HG02642 (cell line): ENCODE data around the gene AMH.

Experiments
- ATAC-seq: cut with Tn5 transposase; IDR thresholded peaks from one replicate; pipeline ENCODE4 v1.9.1; 2021; ENCODE audit warnings: mild to moderate bottlenecking; ENCODE audit not compliant: unreplicated experiment, poor library complexity

The AMH gene

GRCh38 chr19:2219726-2220125, 29.4 kb upstream of the AMH start:
- no peak for ATAC-seq

DNA sequence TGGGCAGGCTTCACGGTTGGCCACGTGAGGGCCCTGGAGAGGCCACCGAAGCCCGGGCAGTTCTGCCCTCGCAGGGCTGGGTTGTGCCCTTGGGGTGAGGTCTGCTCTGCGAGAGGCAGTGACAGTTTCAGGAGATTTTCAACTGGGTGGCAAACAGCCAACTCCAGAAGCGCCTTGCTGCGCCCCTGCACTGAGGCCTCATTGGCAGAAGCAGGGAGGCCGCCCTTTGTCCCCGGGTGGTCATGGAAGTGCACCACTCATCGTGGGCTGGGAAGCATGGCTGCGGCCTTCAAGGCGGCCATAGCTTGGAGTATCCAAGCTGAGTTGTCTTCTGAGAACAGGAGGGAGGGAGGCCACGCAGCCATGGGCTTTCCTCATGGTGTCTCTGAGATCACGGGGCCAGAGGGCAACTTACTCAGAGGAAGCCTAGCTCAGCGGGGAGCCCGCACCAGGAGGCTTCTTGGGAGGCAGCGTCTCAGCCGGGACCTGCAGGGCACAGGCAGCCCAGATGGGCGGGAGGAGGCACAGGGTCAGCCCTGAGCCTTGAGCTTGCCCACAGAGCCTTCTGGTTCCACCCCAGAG, 27.8 kb upstream of the AMH start:
- no peak for ATAC-seq

GRCh38 chr19:2221918-2222317, 27.2 kb upstream of the AMH start:
- no peak for ATAC-seq

- no peak for ATAC-seq
Observed at GRCh38 chr19:2223391-2223790, 25.7 kb upstream of the AMH start.

DNA sequence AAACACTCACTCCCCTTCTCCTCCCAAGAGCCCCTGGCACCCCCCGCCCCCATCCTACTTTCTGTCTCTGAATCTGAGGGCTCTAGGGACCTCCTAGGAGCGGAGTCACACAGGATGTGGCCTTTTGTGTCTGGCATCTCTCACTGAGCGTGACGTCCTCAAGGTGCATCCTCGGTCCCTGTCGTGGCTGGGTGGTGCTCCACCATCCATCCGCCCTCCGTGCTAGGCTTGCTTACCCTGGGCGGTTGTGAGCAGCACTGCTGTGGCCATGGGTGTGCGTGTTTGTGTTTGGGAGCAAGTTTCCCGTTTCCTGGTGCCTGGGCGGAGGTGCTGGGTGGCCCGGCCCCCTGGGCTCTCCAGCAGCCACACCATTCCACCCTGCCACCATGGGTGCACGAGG, 25.2 kb upstream of the AMH start:
- no peak for ATAC-seq

DNA sequence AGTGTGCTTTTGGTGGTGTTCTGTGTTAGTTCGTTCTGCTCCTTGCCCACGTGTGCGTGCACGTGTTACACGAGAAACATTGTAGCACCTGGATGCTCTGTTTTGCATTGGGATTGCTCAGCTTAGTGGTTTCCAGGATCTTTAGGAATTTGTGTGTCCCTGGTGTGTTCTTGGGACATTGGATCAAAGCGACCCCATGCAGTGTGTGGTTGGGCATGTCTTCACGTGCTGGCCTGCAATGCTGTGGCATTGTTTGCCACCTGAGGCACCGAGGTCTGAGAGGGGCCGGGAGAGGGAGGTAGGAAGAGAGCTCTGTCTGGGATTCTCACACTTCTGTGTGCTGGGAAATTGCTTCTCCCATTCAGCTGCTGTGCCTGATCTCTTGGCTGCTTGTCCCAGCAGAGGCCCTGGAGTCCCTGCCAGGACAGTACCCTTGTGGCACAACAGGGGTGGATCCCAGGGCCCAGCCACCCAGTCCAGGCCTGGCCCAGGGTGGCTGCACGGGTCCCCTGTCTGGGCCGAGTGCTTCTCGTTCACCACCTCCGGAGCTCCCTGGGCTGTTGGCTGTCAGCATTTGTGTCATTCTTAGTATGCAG, 24.3 kb upstream of the AMH start:
- no peak for ATAC-seq

GRCh38 chr19:2225415-2226050, 23.6 kb upstream of the AMH start:
- ATAC-seq: no peak

DNA sequence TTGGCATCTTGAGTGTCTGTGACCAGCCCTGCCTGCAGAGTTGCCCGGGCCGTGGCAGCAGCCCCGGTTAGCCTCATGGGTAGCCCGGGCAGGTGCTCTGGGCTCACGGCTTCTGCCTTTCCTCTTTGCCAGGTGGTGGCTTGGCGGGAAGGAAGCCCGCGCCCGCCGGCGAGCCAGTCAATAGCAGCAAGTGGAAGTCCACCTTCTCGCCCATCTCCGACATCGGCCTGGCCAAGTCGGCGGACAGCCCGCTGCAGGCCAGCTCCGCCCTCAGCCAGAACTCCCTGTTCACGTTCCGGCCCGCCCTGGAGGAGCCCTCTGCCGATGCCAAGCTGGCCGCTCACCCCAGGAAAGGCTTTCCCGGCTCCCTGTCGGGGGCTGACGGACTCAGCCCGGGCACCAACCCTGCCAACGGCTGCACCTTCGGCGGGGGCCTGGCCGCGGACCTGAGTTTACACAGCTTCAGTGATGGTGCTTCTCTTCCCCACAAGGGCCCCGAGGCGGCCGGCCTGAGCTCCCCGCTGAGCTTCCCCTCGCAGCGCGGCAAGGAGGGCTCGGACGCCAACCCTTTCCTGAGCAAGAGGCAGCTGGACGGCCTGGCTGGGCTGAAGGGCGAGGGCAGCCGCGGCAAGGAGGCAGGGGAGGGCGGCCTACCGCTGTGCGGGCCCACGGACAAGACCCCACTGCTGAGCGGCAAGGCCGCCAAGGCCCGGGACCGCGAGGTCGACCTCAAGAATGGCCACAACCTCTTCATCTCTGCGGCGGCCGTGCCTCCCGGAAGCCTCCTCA, 22.9 kb upstream of the AMH start:
- ATAC-seq: no peak

- ATAC-seq: no peak
Observed at GRCh38 chr19:2226840-2227360, 22.2 kb upstream of the AMH start.

- ATAC-seq: no peak
Observed at GRCh38 chr19:2227415-2228156, 21.5 kb upstream of the AMH start.

- ATAC-seq: no peak
Observed at GRCh38 chr19:2228157-2229030, 20.7 kb upstream of the AMH start.

GRCh38 chr19:2229103-2230032, 19.8 kb upstream of the AMH start:
- no peak for ATAC-seq

GRCh38 chr19:2230033-2230531, 19.0 kb upstream of the AMH start:
- no peak for ATAC-seq

- ATAC-seq: no peak
Observed at GRCh38 chr19:2230807-2231533, 18.2 kb upstream of the AMH start.

DNA sequence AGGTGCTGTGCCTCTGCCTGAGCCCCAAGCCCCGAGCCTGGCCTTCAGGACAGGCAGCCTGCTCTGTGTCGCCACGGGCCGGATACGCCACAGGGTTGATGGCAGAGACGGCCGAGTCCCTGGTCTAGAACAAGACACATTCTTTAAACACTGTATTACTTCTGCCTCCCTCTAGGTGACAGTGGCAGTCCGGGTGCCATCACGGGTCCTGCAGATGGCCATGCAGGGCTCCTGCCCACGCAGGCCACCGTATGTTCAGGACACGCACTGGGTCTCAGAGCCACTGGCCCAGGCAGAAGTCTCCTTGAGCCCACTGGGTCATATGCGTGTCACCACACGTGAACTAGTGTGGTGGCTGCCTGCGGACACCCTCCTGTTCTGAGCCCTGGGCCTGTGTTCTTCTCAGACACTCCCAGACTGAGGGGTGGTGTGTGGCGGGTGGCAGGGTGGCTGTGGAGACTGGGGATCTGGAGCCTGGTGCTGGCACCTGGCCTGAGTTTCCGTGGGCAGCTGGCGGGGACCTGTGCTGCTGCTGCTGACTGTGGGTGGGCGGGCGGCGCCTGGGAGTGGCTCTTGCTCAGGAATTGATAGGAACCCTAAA, 17.4 kb upstream of the AMH start:
- no peak for ATAC-seq

DNA sequence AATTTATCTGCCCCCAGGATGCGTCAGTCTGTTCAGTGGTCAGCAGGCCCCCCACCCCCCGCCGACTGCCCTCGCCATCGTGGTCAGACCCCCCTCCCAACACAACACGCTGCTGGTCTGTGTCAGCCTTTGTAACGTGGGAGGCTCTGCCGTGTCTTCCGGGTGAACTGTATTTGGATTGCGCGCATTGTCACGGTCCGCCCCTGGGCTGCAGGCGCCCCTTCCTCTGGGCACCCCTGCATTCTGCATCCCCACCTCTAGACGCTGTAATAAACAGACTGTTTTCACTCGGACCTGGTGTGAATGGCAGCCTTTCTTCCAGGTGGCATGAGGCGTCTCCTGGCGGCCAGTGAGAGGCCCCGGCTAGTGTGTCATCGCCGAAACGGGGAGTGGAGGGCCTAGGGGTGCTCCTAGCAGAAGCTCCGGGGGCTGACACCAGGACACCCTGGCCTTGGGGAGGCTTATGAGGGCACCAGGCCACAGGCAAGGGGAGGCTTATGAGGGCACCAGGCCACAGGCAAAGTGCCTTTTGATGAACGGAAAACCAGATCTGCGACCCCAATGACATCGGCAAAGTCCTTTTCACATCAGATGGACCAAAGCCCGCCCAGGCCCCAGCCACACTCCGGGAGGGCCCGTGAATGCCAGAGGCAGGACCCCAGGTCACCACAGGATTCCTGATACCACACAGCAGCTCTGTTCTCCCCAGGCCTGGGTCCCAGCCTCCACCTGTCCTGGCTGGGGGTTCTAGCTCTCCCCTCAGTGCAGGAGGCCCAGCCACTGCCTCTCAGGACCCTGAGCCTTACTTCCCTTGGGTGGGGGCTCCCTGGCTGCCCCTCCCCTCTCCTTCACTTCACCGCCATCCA, 16.6 kb upstream of the AMH start:
- no peak for ATAC-seq
